B cell (primary cell): Measurements from ENCODE around the gene GAK.

ENCODE experiments used
- EZH2 ChIP-seq: IDR thresholded peaks from 2 replicates; pipeline ENCODE4 v1.6.1; 2012; ENCODE audit warnings: borderline replicate concordance, low read depth, mild to moderate bottlenecking, moderate library complexity, low read length; ENCODE audit not compliant: insufficient read depth, poor library complexity, severe bottlenecking
- TF ChIP-seq, protein P1 (sequence below): fragments of 200-600 bp; IDR thresholded peaks from one replicate; pipeline ENCODE4 v1.8.0; 2022; ENCODE audit warnings: antibody characterized with exemption, mild to moderate bottlenecking

DNA sequence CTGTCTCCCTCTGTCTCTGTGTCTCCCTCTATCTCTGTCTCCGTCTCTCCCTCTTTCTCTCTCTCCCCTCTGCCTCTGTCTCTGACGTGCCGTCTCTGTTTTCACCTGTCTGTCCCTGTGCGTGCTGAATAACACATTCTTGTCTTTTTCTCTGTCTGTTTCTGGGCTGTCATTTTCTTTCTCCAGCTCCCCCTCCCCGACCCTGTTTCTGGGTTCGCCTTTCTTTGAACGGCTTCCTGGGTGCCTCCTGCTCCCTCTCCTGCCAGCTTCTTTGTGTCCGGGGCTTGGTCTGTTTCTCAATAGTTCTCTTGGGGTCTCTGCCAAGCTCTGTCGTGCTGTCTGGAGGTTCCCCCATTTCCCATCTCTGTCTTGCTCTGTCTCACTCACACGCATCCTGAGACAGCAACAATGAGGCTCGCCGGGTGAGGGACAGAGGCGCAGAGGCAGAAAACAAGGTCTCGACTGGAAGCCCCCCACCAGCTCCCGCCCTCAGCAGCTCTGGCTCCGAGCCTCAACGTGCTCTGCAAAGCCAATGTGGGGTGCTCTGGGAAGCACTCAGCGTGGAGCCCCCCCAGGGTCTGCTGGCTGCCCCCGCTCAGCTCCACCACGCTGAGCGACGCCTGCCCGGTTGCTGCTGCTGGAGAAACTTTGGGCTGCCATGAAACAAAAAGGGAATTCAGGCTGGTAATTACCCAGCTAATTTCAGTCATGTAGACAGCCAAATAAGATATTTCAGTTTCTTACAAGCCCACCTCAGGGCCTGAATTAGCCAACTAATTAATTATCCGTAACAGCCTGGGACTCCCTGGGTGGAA lies 109.5 kb downstream of the GAK start:
- TF ChIP-seq, protein P1, sequence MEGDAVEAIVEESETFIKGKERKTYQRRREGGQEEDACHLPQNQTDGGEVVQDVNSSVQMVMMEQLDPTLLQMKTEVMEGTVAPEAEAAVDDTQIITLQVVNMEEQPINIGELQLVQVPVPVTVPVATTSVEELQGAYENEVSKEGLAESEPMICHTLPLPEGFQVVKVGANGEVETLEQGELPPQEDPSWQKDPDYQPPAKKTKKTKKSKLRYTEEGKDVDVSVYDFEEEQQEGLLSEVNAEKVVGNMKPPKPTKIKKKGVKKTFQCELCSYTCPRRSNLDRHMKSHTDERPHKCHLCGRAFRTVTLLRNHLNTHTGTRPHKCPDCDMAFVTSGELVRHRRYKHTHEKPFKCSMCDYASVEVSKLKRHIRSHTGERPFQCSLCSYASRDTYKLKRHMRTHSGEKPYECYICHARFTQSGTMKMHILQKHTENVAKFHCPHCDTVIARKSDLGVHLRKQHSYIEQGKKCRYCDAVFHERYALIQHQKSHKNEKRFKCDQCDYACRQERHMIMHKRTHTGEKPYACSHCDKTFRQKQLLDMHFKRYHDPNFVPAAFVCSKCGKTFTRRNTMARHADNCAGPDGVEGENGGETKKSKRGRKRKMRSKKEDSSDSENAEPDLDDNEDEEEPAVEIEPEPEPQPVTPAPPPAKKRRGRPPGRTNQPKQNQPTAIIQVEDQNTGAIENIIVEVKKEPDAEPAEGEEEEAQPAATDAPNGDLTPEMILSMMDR, result no peak
- no peak for TF ChIP-seq EZH2
